ENCODE data around the gene CMIP. TPM values are rescaled to one million over a fixed set of nuclear protein-coding genes. Genes with fewer than 3 reads are reported as not detected.
A peak's percentile ranks its signal among the peaks of the same experiment; 100 is the strongest.

CMIP gene
- total RNA-seq, 1 experiment from 2014 or later: 53.6 TPM

GRCh38 chr16:81713295-81713772 is 268.7 kb downstream of the CMIP start:
- Mint-ChIP-seq H3K27ac (ENCODE audit: low read depth, unreplicated experiment) (no peak overlapping the region), H3K36me3 (ENCODE audit: insufficient read depth, unreplicated experiment) (peaks cover 6% of the 10 kb centered on the region), H3K9me3 (ENCODE audit: unreplicated experiment) (no peaks in the 10 kb centered on the region), H3K4me3 (ENCODE audit: unreplicated experiment) (no peak overlapping the region), H3K4me1 (ENCODE audit: insufficient read depth, unreplicated experiment) (peaks cover 16% of the 10 kb centered on the region), H3K27me3 (ENCODE audit: insufficient read depth, unreplicated experiment) (no peaks in the 10 kb centered on the region)
- DNase-seq (ENCODE audit: unreplicated experiment): no peak
- POLR2A ChIA-PET: interaction anchor here (0.6 kb wide), 1 partner anchor 183 kb away, joined by 4 read pairs; no protein-coding TSS in a partner anchor
- intact Hi-C loops (cut with micrococcal nuclease): no loop called here
- no peak for TF ChIP-seq CTCF (IDR thresholded peaks at IDR 0.05; ENCODE audit: unreplicated experiment)
- CTCF ChIA-PET: interaction anchor here (0.6 to 1.9 kb wide), 7 partner anchors 11 to 449 kb away, joined by 3 to 8 read pairs (median 3); no protein-coding TSS in a partner anchor
- no TSS peak for BruUV-seq (replicated peaks)

GRCh38 chr16:81713796-81714195 is 269.2 kb downstream of the CMIP start:
- ChIA-PET CTCF (interaction anchor here (0.6 to 1.9 kb wide), 7 partner anchors 10 to 509 kb away, joined by 3 to 8 read pairs (median 4); no protein-coding TSS in a partner anchor), POLR2A (interaction anchor here (1.1 kb wide), 1 partner anchor 90 kb away, joined by 3 read pairs; no protein-coding TSS in a partner anchor)
- H3K27me3 Mint-ChIP-seq (ENCODE audit: insufficient read depth, unreplicated experiment): no peaks in the 10 kb centered on the region
- no peaks in the 10 kb centered on the region for H3K9me3 Mint-ChIP-seq (ENCODE audit: unreplicated experiment)
- H3K4me1 Mint-ChIP-seq (ENCODE audit: insufficient read depth, unreplicated experiment): peaks cover 21% of the 10 kb centered on the region
- no peak overlapping the region for H3K27ac Mint-ChIP-seq (ENCODE audit: low read depth, unreplicated experiment)
- no peak for DNase-seq (ENCODE audit: unreplicated experiment)
- intact Hi-C loops (cut with micrococcal nuclease): no loop called here
- H3K4me3 Mint-ChIP-seq (ENCODE audit: unreplicated experiment): no peak overlapping the region
- no peak for TF ChIP-seq CTCF (IDR thresholded peaks at IDR 0.05; ENCODE audit: unreplicated experiment)
- no TSS peak for BruUV-seq (replicated peaks)
- H3K36me3 Mint-ChIP-seq (ENCODE audit: insufficient read depth, unreplicated experiment): peaks cover 1% of the 10 kb centered on the region

GRCh38 chr16:81714583-81714982 is 270.0 kb downstream of the CMIP start:
- TSS peak; percentile 11 for BruUV-seq (replicated peaks)
- ChIA-PET CTCF (interaction anchor here (0.6 to 1.3 kb wide), 4 partner anchors 18 to 513 kb away, joined by 3 to 4 read pairs (median 4); no protein-coding TSS in a partner anchor), POLR2A (interaction anchor here (1.1 kb wide), 1 partner anchor 91 kb away, joined by 3 read pairs; no protein-coding TSS in a partner anchor)
- Mint-ChIP-seq H3K4me3 (ENCODE audit: unreplicated experiment) (no peak overlapping the region), H3K27me3 (ENCODE audit: insufficient read depth, unreplicated experiment) (no peaks in the 10 kb centered on the region), H3K9me3 (ENCODE audit: unreplicated experiment) (no peaks in the 10 kb centered on the region), H3K27ac (ENCODE audit: low read depth, unreplicated experiment) (no peak overlapping the region), H3K4me1 (ENCODE audit: insufficient read depth, unreplicated experiment) (peaks cover 29% of the 10 kb centered on the region), H3K36me3 (ENCODE audit: insufficient read depth, unreplicated experiment) (no peaks in the 10 kb centered on the region)
- intact Hi-C loops (cut with micrococcal nuclease): no loop called here
- TF ChIP-seq CTCF (IDR thresholded peaks at IDR 0.05; ENCODE audit: unreplicated experiment): no peak
- no peak for DNase-seq (ENCODE audit: unreplicated experiment)

- no peak for TF ChIP-seq CTCF (IDR thresholded peaks at IDR 0.05; ENCODE audit: unreplicated experiment)
- no peaks in the 10 kb centered on the region for H3K9me3 Mint-ChIP-seq (ENCODE audit: unreplicated experiment)
- intact Hi-C loops (cut with micrococcal nuclease): no loop called here
- no peaks in the 10 kb centered on the region for H3K27me3 Mint-ChIP-seq (ENCODE audit: insufficient read depth, unreplicated experiment)
- no peaks in the 10 kb centered on the region for H3K36me3 Mint-ChIP-seq (ENCODE audit: insufficient read depth, unreplicated experiment)
- ChIA-PET CTCF (interaction anchor here (0.6 to 1.3 kb wide), 7 partner anchors 8 to 455 kb away, joined by 3 to 4 read pairs (median 3); no protein-coding TSS in a partner anchor), POLR2A (no interaction called here)
- DNase-seq (ENCODE audit: unreplicated experiment): no peak
- no peak overlapping the region for H3K4me3 Mint-ChIP-seq (ENCODE audit: unreplicated experiment)
- BruUV-seq (replicated peaks): no TSS peak
- peaks cover 30% of the 10 kb centered on the region for H3K4me1 Mint-ChIP-seq (ENCODE audit: insufficient read depth, unreplicated experiment)
- no peak overlapping the region for H3K27ac Mint-ChIP-seq (ENCODE audit: low read depth, unreplicated experiment)
Measured at GRCh38 chr16:81715358-81716196, 271.0 kb downstream of the CMIP start.
